DMS153 (cell line): ENCODE results near the gene SLC6A8.
"Not testable (repeated sequence)": the region's sequence is repeated elsewhere in the genome, so short reads cannot be mapped to it uniquely, and the experiment has no call there.

ENCODE experiments used
- DNase-seq: peaks from one replicate; lab custom pipeline; 2025; lab: John Stamatoyannopoulos, UW

SLC6A8 gene

DNA sequence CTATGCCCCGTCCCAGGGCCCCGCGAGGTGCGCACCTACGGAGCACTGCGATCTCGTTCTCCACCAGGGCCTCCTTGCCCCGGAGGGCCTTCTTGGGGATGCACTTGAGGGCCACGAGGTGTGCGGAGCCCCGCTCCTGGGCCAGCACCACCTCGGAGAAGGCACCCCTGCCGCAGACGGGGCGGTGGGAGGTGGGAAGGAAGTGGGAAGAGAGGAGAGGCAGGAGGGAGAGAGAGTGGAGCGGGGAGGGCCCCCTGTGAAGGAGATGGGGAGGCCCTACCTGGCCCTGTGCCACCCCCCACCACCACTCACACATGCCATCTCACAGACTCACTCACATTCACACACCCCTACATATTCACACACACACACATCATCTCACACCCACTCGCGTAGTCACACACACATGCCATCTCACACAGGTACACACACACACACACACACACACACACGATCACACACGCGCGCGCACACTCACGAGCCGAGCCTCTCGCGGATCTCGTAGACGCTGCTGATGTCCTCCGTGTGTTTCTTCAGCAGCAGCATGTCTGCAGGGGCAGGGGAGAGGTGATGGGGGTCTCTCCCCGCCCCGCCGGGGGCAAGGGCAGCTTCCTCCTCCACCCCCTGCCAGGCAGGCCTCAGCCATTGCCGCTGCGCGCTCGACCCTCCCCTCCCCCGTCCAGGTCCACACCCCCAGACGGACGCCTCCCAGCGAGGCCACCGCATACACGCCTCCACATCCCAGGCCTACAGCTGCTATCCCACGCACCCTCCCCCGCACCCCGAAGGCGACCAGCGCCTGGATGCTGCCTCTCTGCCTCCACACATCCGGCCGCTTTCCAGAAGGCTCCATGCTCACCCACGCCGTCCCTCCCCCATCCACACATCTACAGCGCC lies 14.9 kb upstream of the SLC6A8 start:
- DNase-seq, result no peak

DNA sequence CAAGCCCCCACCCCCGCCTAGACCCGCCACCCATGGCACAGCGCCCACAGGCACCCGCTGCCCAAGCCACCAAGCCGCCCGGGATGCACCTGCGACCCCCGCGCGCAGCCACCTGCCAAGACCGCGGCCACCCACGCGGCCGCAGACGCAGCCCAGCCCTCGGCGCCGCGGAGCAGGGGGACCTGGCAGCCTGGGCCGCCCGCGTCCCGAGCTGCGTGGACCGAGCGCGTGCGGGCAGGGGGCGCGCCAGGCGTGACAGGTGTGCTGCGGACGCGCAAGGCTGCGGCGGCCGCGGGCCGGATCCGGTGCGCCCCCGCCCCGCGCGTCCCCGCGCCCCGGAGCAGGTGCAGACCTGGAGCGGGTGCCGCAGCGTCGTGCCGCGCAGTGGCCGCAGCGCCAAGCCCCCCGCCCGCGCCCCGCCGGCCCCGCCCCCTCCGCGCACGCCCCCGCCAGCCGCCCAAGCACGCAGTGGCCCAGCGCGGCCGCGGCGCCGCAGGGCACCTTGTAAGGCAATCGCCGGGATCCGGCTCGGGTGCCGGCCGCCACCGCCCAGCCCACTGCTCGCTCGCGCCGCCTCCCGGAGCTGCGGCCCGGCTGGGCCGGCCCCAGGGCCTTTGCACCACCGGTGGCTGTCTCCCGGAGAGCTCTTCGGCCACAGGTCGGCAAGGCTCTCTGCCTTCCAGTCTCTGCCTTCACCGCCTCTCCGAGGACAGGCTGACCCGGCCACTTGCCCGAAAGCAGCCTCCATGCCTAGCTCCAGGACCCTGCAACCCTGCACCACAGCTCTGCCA lies 14.1 kb upstream of the SLC6A8 start, which contains the start of gene PNCK:
Gene PNCK, minus strand, starts transcription at position 386 of the 791 bp plus-strand sequence. CDS start 737 bp downstream, outside the sequence.
- no peak for DNase-seq

DNA sequence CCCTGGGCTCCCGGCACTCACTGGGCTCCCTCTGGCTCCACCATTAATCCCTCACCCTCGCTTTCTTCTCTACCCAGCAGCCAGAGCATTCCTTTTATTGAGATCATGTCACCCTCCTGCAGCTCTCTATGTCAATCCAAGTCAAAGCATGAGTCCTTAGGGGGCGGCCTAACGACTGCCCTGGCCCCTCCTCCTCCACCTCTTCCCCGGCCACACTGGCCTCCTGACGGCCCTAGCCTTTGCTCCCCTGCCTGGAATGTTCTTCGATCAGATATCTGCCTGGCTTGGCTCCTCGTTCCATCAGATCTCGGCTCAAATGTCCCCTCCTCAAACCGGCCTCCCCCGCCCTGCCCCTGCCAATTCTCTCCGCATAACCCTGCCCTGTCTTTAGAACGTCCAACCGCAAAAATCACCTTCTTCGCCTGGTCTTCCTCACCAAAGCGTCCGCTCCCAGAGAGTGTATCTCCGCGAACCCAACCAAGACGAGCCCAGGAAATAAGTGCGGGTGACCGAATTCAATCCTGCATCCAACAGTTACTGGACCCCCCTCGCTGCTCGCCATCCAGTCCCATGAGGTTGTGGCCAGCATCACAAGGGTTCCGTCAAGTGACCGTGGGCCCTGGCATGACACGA lies 13.4 kb upstream of the SLC6A8 start:
- no peak for DNase-seq

DNA sequence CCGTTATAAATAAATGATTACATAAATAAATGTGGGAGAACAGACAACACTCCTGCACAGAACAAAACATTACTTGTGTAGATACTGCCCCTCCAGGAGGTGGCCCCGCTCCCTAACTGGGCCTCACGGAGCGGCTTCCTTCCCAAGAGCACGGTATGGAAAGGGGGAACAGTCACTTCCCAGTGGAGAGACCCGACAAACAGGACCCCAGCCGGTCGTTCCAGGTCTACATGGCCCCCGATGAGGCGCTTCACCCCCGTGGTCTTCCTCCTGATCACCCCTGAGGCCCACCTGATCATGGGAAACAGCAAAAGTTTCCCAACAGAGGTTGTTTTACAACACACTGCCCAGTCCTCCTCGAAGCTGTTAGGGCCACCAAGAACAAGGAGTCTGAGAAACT lies 6.6 kb upstream of the SLC6A8 start:
- no peak for DNase-seq

DNA sequence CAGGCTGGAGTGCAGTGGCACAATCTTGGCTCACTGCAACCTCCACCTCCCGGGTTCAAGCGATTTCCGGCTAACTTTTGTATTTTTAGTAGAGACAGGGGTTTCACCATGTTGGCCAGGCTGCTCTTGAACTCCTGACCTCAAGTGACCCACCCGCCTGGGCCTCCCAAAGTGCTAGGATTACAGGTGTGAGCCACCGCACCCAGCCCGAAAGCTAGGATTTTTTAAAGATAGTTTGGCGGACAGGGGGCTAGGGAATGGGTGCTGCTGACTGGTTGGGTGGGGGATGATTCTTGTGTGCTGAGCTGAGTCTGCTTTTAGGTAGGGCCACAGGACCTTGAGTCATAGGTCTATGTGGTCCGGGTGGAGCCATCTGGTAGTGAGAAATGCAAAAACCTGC lies 4.2 kb upstream of the SLC6A8 start:
- DNase-seq, result not testable (repeated sequence)

DNA sequence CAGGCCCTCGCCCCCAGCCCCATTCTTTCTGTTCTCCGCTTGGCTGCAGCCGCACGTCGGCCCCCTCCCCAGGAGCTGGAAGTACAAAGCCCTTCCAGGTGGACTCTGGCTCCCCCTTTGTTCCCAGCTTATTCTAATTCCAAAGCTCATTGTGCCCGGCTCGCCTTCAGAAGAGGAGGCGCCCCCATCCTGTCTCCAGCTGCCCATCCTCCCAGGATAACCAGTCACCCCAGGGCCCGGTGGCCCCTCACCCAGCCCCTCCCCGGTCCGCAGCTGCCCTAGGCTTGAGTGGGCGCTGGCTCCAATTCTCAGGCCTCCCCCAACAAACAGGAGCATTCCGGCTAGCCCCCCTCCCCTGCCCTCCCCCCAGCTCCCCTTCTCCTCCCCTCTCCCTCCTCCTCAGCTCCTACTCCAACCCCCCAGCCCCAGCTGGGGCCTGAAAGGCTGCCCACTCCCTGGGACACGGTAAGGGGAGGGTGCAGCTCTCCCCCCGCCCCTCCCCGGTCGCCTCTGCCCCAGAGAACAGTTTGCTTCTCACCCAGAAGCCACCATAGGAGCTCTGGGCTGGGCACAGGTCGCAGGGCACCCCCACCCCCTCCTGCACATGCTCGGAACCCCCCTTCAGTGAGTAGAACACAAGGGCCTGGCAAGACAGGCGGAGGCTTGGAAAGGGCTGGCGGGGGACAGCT lies 3.1 kb upstream of the SLC6A8 start:
- no peak for DNase-seq

DNA sequence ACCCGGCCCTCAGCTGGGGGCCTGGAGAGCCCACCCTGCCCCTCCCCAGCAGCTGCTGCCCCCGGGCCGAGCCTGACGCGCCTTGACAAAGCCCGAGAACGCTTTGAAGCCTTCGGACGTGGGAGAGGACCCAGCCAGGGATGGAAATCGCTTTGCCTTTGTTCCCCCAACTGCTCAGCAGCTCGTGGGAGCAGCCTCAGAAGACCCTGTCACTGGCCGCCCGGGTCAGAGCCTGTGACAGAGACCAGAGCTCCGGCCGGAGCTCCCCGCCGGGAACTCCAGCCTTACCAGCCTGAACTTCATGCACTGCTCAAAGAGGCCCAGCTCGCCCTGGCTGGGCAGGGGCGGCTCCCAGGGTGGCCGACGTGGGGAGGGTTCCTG lies 2.6 kb upstream of the SLC6A8 start:
- no peak for DNase-seq

DNA sequence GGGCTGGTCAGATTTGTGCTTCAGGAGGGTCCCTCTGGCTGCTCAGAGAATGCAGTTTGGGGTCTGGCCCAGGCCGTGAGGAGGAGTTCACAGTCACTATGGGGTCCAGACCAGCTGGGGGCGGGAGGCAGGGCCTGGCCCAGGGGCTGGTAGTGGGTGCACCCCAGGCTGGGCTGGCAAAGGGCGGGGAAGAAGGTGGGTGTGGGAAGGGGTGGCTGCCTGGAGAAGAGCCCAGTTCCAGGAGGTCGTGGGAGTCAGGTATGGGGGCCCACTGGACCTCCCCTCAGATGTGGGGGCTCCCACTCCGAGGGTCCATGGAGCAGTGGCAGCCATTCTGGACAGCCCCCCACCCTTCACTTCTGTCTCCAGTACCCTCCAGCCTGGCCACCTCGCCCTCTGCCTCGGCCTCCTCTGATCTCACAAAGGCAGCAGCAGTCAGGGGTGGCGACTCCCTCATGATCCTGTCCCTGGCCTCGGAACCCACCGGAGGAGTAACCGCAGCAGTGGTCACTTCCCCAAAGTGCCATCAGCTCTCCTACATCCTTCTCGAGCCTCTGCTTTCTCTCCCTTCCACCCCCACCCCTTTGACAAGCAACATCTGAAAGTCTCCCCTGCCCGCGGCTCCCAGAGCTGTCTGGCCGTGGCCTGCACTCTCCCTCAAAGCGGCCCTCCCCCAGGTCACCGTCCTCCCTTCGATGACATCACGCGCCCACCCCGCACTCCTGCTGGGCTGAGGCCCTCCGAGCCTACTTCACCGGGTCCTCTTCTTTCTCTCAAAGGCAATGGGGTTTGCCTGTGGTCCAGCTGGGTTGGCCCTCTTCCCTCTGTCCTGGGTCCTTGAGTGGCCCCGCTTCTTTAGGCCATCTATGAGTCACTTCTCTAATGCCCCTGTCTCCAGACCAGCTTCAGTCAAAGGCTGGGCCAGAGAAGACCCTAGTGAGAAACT lies 1.7 kb upstream of the SLC6A8 start:
- no peak for DNase-seq

DNA sequence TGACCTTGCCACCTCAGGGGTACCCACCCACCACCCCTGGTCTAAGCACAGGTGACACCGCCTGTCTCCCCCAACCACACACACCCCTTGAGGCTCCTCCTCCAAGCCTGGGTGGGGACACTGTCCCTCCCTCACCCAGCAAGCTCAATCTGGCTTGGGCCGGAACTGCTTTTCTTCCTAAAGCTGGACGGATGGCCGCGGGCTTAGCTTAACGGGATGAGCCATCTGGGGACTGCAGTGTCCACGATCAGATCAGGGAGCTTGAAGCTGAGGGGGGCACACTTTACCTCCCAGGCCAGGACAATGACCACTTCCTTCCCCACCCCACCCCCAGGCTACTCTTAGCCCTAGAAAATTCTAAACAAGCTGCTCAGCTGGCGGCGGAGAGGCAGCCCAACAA lies 1.0 kb upstream of the SLC6A8 start:
- DNase-seq, result no peak

DNA sequence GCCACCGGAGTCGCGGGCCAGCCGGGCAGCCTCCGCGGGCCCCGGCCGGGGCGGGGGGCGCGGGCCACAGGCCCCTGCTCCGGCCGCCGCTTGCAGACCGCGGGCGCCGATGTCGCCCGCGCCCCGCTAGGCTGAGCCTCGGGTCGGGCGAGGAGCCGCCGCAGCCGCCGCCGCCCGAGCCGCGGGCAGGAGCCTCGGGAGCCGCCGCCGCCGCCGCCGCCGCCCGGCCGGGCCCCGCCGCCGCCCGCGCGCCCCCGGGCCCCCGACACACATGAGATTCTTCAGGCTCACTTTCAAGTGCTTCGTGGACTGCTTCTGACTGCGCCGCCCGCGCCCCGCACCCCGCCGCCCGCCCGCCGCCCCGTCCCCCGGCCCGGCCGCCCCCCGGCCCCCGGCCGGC lies 345 bp downstream of the SLC6A8 start:
- DNase-seq, result no peak

DNA sequence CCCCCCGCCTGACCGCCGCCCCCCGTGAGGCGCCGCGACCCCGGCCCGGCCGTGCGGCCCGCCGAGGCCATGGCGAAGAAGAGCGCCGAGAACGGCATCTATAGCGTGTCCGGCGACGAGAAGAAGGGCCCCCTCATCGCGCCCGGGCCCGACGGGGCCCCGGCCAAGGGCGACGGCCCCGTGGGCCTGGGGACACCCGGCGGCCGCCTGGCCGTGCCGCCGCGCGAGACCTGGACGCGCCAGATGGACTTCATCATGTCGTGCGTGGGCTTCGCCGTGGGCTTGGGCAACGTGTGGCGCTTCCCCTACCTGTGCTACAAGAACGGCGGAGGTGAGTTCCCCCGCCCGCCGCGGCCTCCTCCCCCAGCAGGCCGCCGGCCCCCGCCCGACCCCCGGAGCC lies 780 bp downstream of the SLC6A8 start:
- no peak for DNase-seq

DNA sequence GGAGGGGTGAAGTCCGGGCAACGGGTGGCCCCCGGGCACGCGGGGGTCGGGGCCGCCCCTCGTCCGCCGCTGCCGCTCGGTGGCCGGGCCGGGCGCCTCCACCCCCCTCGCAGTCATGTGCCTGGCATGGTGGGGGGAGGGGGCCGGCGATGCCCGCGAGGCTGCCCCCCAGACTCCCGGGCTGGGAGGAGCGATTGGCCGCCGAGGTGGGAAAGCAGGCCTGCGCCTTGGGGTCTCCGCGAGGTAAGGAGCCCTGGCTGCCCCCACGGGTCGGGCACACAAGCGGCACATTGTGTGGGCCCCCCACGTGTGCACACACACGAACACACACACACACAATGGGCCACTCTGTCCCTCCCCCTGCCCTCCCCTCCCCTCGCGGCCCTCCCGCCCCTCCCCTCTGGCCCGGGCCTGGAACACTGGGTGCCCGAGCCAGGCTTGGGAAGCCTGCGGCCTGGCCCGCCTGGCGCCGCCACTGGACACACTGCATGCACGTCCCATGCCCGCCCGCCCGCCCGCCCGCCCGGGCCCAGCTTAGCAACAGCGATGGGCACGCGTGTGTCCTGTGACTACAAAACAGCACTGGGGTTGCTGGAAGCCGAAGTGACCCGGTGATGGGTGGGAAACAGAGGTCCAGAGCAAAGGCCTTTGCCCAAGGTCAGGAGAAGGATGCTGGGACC lies 1.3 kb downstream of the SLC6A8 start:
- no peak for DNase-seq

DNA sequence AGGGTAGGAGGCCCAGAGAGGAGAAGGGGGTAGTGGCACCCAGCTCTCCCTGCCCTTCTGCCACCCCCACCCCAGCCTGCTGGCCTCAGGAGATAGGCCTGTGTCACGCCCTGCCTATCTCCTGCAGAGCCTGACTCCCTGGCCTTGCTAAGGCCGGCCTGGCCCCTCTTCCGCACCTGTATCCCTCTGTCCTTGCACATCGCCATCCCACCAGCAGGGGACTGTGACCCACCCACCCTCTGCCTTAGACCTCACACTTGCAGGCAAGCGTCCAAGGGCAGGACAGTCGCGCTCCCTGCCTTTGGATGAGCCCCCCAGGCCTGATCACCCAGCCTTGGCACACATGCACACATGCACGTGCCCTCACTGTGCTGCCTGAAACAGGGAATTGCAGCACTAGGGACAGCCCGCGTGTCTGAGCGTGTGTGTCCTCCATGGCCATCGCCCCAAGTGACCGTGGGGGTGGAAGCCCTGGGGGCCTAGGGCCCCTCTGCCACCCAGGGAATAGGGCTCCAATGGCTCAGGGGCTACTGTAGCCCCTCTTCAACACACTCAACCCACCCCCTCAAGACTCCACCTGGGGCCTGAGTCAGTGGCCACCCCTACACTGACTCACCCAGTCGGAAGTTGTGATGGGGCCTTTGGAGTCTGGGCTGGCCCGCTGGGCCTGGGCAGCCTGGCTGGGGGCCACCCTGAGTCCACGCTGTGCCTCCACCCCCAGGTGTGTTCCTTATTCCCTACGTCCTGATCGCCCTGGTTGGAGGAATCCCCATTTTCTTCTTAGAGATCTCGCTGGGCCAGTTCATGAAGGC lies 2.1 kb downstream of the SLC6A8 start:
- no peak for DNase-seq

DNA sequence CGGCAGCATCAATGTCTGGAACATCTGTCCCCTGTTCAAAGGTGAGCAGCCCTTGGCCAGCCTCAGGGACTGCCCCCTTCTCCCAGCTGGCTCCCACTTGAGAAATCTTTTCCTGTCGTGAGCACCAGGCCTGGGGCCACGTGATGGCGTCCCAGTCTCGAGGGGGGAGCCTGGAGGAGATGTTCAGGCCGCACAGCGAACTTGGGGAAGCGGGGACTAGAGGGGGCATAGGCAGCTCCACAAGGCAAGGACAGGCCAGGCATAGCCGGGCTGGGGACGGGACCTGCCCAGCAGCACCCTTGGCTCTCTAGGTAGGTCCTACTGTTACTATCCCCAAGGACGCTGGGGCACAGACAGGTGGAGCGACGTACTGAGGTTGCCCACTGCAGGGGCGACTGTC lies 2.7 kb downstream of the SLC6A8 start:
- DNase-seq, result no peak

DNA sequence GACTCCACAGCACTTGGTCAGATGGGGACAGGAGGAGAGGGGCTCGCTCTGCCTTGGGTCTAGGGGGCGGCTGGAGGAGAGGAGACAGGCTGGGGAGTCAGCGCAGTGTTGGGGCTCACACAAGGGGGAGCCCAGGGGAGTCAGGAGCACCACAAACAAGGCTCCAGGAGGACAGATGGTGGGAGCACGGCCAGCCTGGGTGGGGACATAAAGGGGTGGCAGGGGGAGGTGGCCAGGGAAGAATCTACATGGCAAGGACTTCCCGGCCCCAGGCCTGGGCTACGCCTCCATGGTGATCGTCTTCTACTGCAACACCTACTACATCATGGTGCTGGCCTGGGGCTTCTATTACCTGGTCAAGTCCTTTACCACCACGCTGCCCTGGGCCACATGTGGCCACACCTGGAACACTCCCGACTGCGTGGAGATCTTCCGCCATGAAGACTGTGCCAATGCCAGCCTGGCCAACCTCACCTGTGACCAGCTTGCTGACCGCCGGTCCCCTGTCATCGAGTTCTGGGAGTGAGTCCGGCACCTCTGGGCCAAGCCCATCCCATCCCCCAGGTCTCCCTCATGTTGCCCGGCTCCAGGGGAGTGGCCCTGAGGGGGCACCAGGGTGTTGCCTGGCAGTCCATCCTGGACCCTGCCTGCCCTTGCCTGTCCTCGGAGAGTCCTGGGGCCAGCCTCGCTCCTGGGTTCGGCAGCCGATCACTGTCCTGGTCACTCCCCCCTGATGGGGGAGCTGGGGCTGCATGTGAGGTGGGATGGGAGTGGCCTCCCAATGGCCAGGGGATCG lies 3.5 kb downstream of the SLC6A8 start:
- not testable (repeated sequence) for DNase-seq

DNA sequence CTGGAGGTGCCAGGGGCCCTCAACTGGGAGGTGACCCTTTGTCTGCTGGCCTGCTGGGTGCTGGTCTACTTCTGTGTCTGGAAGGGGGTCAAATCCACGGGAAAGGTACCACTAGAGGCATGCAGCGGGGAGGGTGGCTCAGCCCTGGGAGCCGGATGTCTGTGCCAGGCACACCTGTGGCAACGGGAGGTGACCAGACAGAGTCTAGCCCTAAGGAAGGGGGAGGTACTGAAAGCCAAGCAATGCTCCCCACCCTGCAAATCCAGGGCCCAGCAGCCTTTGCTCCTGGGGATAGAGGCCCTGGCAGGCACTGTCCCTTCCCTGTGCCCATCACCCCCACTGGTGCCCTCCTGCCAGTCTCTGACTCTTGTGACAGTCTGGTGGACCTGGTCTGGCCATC lies 4.3 kb downstream of the SLC6A8 start:
- no peak for DNase-seq

DNA sequence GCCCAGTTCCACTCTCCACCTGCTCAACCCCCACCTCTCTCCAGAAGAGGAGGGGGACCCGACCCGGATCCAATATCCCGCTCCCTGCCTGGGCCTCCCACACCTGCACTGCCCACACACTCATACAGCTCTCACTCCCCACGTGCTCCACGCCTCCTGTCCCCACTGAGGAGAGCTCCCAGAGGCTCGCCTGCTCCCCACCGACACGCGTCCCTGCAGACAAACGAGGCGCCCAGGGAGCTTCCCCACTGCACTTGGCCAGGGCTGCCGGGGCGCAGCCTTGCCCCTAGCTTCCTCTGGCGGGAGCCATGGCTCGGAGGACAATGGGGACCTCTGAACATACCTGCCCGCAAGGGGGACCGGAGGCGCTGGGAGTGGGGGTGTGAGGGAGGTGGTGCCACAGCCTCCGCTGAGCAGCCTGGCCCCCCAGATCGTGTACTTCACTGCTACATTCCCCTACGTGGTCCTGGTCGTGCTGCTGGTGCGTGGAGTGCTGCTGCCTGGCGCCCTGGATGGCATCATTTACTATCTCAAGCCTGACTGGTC lies 5.0 kb downstream of the SLC6A8 start:
- no peak for DNase-seq
